GM21367 (cell line): ENCODE results near the gene OR6X1.
"Not testable (repeated sequence)": the region's sequence is repeated elsewhere in the genome, so short reads cannot be mapped to it uniquely, and the experiment has no call there.

ENCODE experiments used
- ATAC-seq: cut with Tn5 transposase; IDR thresholded peaks from one replicate; pipeline ENCODE4 v1.9.1; 2021; ENCODE audit not compliant: unreplicated experiment

OR6X1 gene

DNA sequence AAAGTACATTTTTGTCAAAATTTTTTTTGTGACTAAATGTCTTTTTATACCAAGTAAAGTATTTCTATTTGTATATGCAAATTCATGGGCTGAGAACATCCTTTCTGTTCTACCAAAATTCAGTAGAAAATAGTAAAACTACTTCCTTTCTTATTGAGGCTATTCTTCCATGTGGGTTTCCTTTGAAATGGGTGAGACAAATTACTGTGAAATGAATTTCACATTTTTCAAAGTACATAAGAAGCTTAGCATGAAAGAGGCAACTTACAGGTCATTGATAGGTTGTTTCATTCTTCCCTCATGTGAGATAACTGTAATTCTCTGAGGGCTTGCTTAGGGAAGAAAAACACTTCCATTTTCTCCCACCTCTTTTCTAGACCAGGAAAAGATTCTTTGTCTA lies 1.0 kb upstream of the OR6X1 start:
- no peak for ATAC-seq

DNA sequence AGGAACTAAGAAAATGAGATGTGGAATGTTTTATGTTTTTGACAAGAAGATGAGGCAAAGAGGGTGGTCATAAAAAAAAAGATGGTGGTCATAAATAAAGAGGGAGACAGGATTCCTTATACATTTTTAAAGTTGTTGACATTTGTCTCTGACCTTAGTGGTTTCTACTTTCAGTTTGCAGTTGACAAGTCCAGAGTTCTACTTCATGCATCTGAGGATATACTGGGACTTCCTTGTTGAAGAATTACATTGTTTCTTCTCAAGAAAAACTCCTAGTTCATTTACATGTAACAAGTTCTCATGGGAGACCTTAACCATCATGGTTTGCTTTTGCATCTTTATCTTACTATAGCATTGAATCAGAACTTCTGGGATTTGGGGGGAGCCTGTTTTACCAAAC lies 1.2 kb downstream of the OR6X1 start:
- ATAC-seq, result no peak

DNA sequence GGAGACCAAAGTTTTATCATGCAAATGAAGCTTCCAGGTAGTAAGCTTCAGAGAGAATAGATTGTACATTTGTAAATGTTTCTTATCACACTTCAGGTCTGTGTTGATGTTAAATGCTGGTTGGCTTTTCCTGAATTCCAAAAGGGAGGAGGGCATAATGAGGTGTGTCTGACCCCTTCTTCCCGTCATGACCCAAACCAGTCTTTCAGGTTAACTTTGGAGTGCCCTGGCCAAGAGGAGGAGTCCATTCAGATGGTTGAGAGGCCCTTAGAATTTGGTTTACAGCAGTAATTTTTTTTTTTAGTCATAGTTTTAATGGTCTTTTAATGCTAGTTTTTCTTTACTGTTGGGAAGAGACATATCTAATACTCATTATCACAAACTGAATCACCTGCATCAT lies 2.5 kb downstream of the OR6X1 start:
- ATAC-seq, result no peak

DNA sequence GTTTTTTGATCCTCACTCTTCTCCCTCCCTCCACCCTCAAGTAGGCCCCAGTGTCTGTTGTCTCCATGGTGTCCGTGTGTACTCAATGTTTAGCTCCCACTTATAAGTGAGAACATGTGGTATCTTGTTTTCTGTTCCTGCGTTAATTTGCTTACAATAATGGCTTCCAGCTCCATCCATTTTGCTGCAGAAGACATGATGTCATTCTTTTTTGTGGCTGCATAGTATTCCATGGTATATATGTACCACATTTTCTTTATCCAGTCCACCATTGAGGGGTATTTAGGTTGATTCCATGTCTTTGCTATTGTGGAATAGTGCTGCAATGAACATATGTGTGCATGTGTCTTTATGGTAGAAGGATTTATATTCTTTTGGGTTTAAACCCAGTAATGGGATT lies 6.0 kb downstream of the OR6X1 start:
- ATAC-seq, result not testable (repeated sequence)

DNA sequence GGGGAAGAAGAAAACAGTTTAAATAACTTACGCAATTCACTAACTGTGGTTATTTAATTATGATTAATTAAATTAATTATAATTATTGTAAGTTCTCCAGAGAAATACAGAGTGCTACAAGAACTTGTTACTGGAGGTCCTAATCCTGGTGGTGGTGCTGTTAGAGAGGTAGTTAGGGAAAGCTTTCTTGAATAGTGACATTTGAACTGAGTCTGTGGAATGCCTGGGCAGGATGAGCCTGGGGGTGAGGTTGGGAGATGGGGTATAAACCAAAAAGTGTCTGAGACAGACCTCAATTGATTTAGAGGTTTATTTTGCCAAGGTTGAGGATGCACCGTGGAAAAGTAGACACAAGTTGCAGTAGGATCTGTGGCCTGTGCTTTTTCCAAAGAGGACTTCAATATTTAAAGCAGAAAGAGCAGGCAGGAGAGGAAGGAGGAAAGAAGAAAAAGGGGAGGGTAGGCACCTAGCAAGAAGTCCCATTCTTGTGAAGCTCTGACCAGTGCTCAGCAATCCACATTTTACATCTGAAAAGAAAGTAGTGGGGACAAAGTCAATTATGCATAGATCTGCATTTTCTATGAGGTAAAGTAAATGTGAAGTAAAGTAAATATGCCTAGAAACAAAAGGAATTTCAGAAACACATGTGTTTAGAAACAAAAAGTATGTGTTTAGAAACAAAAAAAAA lies 8.4 kb downstream of the OR6X1 start:
- ATAC-seq, result no peak

DNA sequence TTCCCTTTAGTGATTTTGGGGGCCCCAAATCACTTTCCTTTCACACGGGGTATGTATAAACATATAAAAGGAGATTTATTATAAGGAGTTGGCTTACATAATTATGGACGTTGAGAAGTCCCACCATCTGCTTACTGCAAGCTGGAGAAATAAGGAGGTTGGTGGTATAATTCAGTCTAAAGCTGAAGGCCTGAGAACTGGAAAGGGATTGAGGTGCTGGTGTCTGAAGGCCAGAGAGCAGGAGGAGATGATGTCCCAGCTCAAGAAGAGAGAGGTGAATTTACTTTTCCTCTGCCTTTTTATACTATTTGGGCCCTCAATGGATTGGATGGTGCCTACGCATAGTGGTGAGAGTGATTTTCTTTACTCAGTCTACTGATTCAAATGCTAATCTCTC lies 11.6 kb downstream of the OR6X1 start:
- ATAC-seq, result no peak

DNA sequence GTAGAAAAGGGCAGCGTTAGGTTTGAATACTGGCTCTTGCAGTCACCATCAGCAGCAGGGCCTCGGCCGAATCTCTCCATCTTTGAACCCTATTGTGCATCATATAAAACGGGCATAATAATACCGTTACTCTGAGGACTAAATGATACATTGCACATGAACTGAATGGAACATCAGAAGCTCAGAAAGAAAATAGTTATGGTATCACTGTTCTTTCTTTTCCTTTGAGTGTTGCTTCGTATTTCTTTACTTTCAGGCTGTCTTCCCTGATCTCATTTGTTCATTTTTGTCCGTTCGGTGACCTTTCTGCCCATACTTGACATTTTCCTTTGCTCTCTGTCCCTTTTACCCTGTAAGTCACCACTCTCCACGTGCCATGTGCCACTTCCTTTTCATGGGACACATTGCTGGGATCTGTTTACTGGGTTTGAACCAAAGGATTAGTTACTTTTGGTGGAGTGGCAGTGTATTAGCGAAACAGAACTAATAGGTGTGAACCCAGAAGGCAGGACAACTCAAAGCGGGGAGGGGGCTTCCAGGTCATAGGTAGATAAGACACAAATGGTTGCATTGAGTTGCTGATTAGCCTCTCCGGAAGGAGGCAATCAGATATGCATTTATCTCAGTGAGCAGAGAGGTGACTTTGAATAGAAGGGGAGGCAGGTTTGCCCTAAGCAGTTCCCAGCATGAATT lies 12.1 kb downstream of the OR6X1 start:
- no peak for ATAC-seq

DNA sequence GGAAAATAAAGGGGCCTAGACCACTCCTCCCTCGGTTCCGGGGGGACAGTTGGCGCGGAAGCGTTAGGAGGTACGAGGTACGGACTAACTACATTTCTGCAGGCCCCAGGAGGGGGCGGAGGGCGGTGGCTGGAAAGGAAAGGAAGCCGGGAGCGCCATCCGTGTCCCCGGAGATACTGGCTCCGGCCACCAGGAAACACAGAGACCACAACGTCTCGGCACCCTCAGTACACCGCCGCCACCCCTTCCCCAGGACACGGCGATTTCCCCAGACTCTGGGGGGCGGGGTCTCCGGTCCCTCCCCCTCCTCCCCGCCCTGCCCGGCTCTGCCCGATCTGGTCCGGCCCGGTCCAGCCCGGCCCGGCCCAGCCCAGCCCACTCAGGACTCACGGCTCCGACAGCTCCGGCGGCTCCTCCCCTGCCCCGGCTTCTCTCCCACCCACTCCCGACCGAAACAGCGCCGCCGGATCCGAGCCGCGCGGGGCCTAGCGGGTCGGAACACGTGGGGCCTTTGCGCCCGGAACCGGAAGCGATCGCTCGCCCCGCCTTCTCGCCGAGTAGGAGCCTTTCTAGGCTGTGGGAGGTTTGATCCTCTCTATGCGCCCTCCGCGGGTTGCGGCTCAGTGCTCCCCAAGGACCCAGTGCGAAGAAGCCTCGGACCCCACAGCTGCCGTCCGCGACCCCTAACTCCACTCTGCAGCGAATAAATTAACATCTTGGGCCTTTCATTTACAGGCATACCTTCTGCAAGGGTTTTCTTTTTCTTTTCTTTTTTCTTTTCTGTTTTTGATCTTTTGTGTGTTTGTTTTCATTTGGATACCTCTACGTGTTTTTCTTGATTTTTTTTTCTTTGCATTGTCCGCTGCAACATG lies 12.9 kb downstream of the OR6X1 start, which contains the start of gene ZNF202:
Gene ZNF202 (minus strand): TSS at position 502 of the 872 bp plus-strand sequence. CDS start 10,772 bp downstream, outside the sequence.
- ATAC-seq, result peak; percentile 98

DNA sequence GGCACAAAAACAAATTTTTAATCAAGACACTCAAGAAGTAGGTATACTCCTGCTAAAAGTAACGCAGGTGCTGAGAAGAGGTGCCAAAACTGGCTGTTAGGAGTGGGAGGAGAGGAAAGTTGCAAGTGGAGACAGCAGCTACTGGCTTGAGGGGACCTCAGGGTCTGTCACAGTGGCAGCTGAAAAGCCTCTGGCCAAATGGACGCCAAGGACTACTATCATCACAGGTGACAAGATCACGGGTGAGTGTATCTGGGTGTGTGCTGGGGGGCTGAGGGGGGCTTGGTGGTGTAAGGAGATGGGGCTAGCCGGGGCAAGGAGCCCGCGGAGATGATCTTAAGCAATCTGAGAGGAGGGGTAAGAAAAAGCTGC lies 13.5 kb downstream of the OR6X1 start:
- ATAC-seq, result no peak

DNA sequence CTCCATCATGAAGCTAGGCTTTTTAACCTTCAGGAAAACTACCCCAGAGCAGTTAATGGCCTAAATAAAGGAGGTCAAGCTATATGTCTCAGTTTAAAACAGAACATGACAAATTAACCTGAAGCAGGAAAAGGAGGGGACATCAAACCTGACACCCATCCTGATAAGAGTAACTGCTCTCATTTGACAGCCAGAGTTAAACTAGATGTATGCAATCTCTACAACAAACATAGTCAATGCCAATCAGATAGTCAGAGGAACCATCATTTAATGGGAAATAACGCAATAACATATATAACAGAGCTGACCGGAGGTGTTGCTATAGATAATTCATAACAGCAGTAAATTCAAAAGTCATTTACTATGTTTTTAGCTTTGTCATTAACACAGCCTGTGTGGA lies 15.9 kb downstream of the OR6X1 start:
- no peak for ATAC-seq

DNA sequence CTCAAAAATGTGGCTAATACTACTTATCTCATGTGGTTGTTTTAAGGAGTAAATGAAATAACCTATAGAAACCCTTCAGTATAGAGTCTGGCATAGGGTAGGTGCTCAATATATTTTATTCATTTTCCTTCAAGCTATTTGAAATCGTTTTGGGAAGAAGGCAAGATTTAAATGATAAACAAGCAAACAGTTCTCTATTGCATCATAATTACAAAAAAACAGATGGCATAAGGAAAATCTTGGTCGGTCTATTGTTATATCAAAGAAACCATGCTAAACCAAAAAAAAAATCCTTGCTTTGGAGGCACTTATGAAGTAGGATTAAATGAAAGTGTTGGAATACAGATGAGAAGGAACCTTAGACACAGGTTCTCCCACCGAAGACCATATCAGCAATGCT lies 17.5 kb downstream of the OR6X1 start:
- no peak for ATAC-seq

DNA sequence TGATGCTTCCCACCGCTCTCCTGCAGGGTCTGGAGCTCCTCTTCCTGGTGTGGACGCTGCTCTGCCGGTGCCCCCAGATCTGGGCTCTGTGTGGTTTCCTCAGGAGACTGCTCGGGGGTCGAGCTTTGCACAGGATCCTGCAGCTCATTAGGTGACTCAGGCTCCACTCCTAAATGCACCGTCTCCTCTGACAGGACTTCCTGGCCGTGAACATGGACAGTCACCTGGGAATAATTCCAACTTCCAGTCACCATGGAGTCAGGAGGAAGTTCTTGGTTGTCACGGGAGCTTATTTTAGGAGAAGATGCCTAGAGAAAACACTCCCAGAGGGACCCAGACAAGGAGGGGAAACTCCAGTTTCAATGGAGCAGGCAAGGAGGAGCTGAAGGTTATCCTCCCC lies 24.7 kb downstream of the OR6X1 start:
- ATAC-seq, result no peak

DNA sequence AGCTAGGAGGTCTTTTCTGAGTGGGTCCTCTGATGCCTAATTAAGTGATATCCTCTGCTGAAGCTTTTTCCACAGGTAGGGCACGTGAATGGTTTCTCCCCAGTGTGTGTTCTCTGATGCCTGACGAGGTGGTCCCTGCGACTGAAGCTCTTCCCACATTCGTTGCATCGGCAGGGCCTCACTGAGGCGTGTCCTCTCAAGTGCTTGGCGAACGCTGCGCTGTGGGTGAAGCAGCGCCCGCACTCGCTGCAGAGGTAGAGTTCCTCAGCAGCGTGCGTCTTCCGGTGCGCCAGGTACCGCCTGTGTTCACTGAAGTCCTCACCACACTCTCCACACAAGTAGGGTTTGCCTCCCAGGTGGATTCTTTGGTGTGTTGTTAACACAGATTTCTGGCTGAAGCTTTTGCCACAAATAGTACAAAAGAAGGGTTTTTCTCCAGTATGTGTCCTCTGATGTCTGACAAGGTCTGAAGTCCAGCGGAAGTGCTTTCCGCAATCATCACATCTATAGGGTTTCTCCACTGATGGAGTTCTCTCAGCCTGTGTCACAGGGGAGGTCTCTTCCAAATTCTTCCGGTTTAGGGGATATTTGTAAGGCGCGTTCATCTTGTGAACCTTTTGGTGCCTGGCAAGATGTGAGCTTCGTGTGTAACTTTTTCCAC lies 28.2 kb downstream of the OR6X1 start:
- no peak for ATAC-seq

DNA sequence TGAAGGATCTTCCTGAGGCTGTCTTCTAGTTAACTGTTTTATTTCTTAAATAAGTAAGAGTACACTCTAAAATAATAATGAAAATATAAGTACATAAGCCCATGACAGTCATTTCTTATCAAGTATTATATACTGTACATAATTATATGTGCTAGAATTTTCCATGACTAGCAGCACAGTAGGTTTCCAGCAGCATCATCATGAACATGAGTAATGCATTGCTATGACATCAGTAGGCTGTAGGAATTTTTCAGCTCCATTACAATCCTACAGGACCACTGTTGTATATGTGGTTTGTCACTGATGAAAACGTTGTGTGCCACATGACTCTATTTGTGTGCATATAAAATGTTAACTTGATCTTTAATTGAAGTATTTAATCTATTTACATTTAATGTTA lies 34.9 kb downstream of the OR6X1 start:
- no peak for ATAC-seq

DNA sequence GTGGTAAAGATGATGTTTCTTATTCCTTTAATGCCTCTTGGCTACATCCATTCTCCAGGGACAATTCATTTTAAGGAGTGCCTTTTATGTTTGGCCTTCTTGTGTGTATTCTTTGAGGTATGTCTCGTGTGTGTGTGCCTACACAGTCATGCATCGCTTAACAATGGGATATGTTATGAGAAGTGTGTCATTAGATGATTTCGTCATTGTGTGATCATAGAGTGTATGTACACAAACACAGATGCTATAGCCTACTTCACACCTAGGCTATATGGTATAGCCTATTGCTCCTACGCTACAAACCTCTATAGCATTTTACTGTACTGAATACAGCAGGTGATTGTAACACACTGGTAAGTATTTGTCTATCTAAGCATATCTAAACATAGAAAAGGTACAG lies 35.8 kb downstream of the OR6X1 start:
- no peak for ATAC-seq

DNA sequence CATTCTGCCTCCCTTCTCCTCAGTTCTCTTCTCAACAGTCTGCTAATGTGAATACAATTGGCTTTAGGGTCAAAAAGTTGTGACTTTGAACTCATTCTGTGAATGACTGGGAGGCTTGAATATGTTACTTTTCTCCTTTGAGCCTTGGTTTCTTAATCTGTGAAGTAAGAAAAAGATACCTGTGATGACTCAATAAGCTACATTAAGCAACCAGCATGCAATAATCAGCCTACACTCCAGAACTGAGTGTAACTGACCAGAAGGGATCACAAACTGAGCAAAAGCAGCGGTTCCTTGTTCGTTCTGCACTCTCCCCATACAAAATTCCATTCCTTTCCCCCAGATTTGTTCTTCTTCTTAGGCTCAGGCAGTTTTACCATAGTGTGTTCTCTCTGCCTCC lies 36.3 kb downstream of the OR6X1 start:
- no peak for ATAC-seq

DNA sequence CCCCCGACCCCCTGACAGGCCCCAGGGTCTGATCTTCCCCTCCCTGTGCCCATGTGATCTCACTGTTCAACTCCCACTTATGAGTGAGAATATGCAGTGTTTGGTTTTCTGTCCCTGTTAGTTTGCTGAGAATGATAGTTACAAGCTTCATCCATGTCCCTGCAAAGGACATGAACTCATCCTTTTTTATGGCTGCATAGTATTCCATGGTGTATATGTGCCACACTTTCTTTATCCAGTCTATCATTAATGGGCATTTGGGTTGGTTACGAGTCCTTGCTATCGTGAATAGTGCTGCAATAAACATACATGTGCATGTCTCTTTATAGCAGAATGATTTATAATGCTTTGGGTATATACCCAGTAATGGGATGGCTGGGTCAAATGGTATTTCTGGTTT lies 41.7 kb downstream of the OR6X1 start:
- not testable (repeated sequence) for ATAC-seq

DNA sequence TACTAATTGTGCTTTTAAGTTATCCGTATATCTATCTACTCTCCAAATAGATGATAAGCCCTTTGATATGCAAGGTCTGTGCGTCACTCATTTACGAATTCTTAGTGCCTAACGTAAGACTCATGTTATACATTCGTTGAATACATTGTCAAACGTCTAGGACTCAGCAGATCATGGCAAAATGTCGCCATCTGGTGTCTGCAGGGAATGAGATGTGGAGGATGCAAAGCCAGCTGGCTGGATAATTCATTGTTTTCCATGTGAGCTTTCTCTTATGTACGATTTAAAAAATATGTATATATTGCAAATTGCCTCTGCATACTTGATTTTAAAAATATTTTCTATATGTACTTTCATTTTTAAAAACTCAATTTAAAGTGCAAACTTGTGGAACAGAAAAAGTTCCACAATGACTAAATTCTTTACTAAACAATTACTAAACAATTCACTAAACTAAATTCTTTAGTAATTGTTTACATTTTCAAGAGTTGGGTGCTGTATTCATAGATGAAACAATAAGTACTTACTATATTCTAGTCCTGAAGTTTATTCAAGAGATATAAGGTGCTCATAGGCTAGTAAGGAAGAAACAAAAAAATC lies 46.6 kb downstream of the OR6X1 start:
- peak; percentile 51 for ATAC-seq

DNA sequence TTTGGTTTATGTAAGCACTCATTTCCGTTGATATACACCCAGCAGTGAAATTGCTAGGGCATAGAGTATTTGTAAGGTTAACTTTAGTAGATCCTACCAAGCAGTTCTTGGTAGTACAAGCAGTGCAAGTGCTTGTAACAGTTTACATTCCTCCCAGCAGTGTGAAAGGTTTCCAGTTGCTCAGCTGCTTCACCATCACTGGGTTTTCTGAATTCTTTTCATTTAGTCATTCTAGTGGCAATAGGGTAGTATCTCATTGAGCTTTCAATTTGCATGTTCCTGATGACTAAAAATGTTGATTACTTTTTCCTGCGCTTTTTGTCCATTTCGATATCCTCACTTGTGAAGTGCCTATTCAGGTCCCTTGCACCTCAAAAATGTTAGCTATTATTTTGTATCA lies 47.1 kb downstream of the OR6X1 start:
- ATAC-seq, result no peak

DNA sequence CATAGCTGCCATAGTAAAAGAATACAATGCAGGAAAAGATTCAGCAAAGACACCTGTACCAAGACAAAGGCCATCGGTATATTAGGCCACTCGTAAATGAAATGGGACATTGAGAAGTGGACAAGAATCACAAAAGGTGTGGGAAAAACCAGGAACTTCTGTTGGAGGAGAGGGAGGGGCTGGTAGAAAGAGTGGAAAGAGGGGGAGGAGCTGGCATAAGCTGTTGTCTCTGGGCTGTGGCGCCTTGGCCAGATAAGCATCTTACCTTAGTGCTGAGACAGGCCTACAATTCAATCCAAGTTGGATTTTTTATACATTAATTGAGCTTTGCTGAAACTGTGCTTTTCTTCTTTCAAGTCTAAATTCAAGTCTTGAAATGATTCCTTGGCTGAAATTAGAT lies 50.0 kb downstream of the OR6X1 start:
- no peak for ATAC-seq
